GM12878 (cell line): ENCODE results near the gene PLXND1. TPM values are rescaled to one million over a fixed set of nuclear protein-coding genes. Genes with fewer than 3 reads are reported as not detected.

Source experiments
- CEBPB ChIP-seq, 2 experiments: fragments of 150-350 bp in 1 of 2; IDR thresholded peaks; 2 replicates each; pipeline ENCODE4 v1.6.1; 2012 to 2014; ENCODE audit warnings: low read depth in 2 of 2, low read length in 2 of 2, borderline replicate concordance in 1 of 2, inconsistent platforms in 1 of 2
- E2F4 ChIP-seq: IDR thresholded peaks from 2 replicates; pipeline ENCODE4 v1.6.1; 2012; ENCODE audit warnings: low read depth, low read length, improper control_type of control experiment
- EZH2 ChIP-seq: IDR thresholded peaks from 2 replicates; pipeline ENCODE4 v1.6.1; 2012; ENCODE audit warnings: low read depth, mild to moderate bottlenecking, control low read depth, inconsistent platforms, low read length, borderline replicate concordance; ENCODE audit not compliant: control insufficient read depth
- GATAD2B ChIP-seq: fragments of 450-650 bp; conservative IDR thresholded peaks from 2 replicates; pipeline ENCODE4 v1.6.1; 2017; ENCODE audit warnings: low read depth, mild to moderate bottlenecking, moderate library complexity
- MEF2A ChIP-seq: IDR thresholded peaks from 2 replicates; pipeline ENCODE4 v1.6.1; 2011; ENCODE audit warnings: low read depth, mild to moderate bottlenecking, low read length, moderate library complexity; ENCODE audit not compliant: insufficient read depth
- NFYB ChIP-seq: IDR thresholded peaks from 2 replicates; pipeline ENCODE4 v1.6.1; 2011; ENCODE audit warnings: low read depth, mild to moderate bottlenecking, low read length, improper control_type of control experiment, moderate library complexity; ENCODE audit not compliant: insufficient read depth
- PML ChIP-seq: IDR thresholded peaks from 2 replicates; pipeline ENCODE4 v1.6.1; 2012; ENCODE audit warnings: low read length, inconsistent platforms
- RELB ChIP-seq: fragments of 450-650 bp; IDR thresholded peaks from 2 replicates; pipeline ENCODE4 v1.6.1; 2017; ENCODE audit warnings: low read depth, mild to moderate bottlenecking, moderate library complexity
- REST ChIP-seq: IDR thresholded peaks from 2 replicates; pipeline ENCODE4 v1.6.1; 2012; ENCODE audit warnings: mild to moderate bottlenecking, low read depth, low read length
- WRNIP1 ChIP-seq: IDR thresholded peaks from 2 replicates; pipeline ENCODE4 v1.6.1; 2011; ENCODE audit warnings: low read depth, low read length, improper control_type of control experiment, borderline replicate concordance
- ZNF622 ChIP-seq: fragments of 450-650 bp; IDR thresholded peaks from 2 replicates; pipeline ENCODE4 v1.6.1; 2017; ENCODE audit warnings: mild to moderate bottlenecking, inconsistent platforms
- ZSCAN29 ChIP-seq: fragments of 450-650 bp; IDR thresholded peaks from 2 replicates; pipeline ENCODE4 v1.6.1; 2017; ENCODE audit warnings: mild to moderate bottlenecking, moderate library complexity
- polyA plus RNA-seq, 11 experiments: library from polyadenylated mRNA; depleted of rRNA in 4 of 11; unstranded in 6 of 11; stranded (reverse) in 5 of 11; fragments of >200 nt; fragmentation: Nextera tagmentation in 4 of 11; fragmentation: Illumina TruSeq in 1 of 11; extraction: Ambion mirVana in 4 of 11; extraction: Trizol in 1 of 11; gene quantifications; 1 replicate in 1 of 11; 2 replicates in 10 of 11; pipeline versions ENCODE4 v1.2.1 to v1.2.3, GENCODE V29; 2011 to 2016; ENCODE audit warnings: inconsistent platforms in 2 of 11, missing spikeins in 2 of 11, low read depth in 1 of 11
- total RNA-seq, 4 experiments: library from RNA; depleted of rRNA in 3 of 4; stranded (reverse); fragments of >200 nt in 3 of 4; fragmentation: Illumina TruSeq in 1 of 4; extraction: Trizol in 1 of 4; gene quantifications; 2 replicates each; pipeline versions ENCODE4 v1.2.1 to v1.2.3, GENCODE V29; 2013 to 2021

PLXND1 gene
- total and polyA plus RNA-seq, 10 of the 15 experiments (the other 5 are each of a cell fraction or from before 2014, with no cell fraction given) = 0.01 to 2.3 (median 0.72) TPM; not detected in 7

GRCh38 chr3:129556358-129556695 is 50.1 kb downstream of the PLXND1 start (continued):
- TF ChIP-seq REST (no peak), PML (no peak), NFYB (no peak), EZH2 (no peak), ZNF622 (no peak), E2F4 (no peak), CEBPB (IDR thresholded peaks at IDR 0.05; ENCODE audit: borderline replicate concordance in 1 of 2, low read depth in 2 of 2, low read length in 2 of 2) (no peak), ZSCAN29 (no peak), RELB (no peak), GATAD2B (no peak), WRNIP1 (no peak), MEF2A (no peak)
